Hypothalamus (tissue), 51 donors: ENCODE results near the gene CA7.
"Not testable (repeated sequence)": the region's sequence is repeated elsewhere in the genome, so short reads cannot be mapped to it uniquely, and the experiment has no call there.

ENCODE experiments used
- DNase-seq, 51 donors: peaks; one replicate each; lab custom pipeline; 2025; lab: John Stamatoyannopoulos, UW

CA7 gene

GRCh38 chr16:66845791-66846221 is 1.6 kb downstream of the CA7 start:
- DNase-seq = peak in 4 of 51 donors; percentile 6 to 41 (median 17)

GRCh38 chr16:66846266-66846665 is 2.1 kb downstream of the CA7 start:
- DNase-seq = no peak

GRCh38 chr16:66846831-66847230 is 2.6 kb downstream of the CA7 start:
- no peak for DNase-seq

- no peak for DNase-seq
Measured at GRCh38 chr16:66847533-66848067, 3.4 kb downstream of the CA7 start.

- DNase-seq = no peak
Measured at GRCh38 chr16:66848172-66848571, 4.0 kb downstream of the CA7 start.

GRCh38 chr16:66849021-66849420 is 4.8 kb downstream of the CA7 start:
- DNase-seq = no peak

- no peak for DNase-seq
Measured at GRCh38 chr16:66849549-66849948, 5.3 kb downstream of the CA7 start.

GRCh38 chr16:66850115-66850815 is 6.1 kb downstream of the CA7 start:
- peak in 1 of 51 donors; percentile 13 for DNase-seq

GRCh38 chr16:66851166-66851964 is 7.2 kb downstream of the CA7 start:
- no peak for DNase-seq

GRCh38 chr16:66853261-66854139 is 9.3 kb downstream of the CA7 start:
- no peak for DNase-seq

- DNase-seq = no peak
Measured at GRCh38 chr16:66856184-66856730, 12.0 kb downstream of the CA7 start.

- no peak for DNase-seq
Measured at GRCh38 chr16:66856801-66857200, 12.6 kb downstream of the CA7 start.

- DNase-seq = no peak
Measured at GRCh38 chr16:66857437-66857836, 13.2 kb downstream of the CA7 start.

GRCh38 chr16:66858740-66859396 is 14.7 kb downstream of the CA7 start:
- peak in 7 of 51 donors; percentile 5 to 53 (median 10) for DNase-seq

- DNase-seq = peak in 1 of 51 donors; percentile 1
Measured at GRCh38 chr16:66859397-66860068, 15.3 kb downstream of the CA7 start.

- DNase-seq = no peak
Measured at GRCh38 chr16:66862023-66862520, 17.9 kb downstream of the CA7 start.

GRCh38 chr16:66863707-66864106 is 19.5 kb downstream of the CA7 start:
- DNase-seq = no peak

GRCh38 chr16:66869424-66869823 is 25.2 kb downstream of the CA7 start:
- no peak for DNase-seq

- DNase-seq = not testable (repeated sequence)
Measured at GRCh38 chr16:66871363-66871762, 27.1 kb downstream of the CA7 start.
